ENCODE results near the gene SF3B4.

Gene SF3B4

GRCh38 chr1:149933208-149933607, 5.6 kb upstream of the SF3B4 start:
- no peak for DNase-seq (ENCODE audit: low spot score)

GRCh38 chr1:149932474-149932873, 4.9 kb upstream of the SF3B4 start:
- DNase-seq (ENCODE audit: low spot score): no peak

DNA sequence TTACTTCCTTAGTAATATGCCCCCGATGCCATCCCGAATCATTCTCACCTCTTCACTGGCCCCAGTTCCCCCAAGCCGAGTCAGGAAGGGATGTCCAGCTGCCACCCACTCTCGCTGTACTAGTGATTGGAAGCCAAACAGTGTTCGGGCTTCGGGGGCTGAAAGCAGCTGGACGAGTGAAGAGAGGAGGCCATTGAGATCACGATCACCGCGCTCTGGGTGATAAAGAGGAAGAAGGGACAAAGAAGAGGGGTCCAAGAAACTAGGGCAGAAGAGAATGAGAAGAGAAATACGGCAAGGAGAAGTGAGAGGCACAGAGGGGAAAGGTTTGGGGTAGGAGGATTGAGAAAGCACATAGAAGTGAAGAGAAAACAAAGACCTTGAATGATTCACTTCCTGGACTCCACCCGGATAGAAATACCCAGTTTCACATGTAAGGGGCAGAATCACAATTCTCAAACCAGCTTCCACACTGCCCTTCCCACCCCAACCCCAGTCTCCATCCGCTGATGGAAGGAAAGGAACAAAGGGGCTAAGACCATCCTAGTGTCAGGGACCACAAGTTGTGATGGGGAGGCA, 3.7 kb upstream of the SF3B4 start:
- DNase-seq (ENCODE audit: low spot score): no peak

DNA sequence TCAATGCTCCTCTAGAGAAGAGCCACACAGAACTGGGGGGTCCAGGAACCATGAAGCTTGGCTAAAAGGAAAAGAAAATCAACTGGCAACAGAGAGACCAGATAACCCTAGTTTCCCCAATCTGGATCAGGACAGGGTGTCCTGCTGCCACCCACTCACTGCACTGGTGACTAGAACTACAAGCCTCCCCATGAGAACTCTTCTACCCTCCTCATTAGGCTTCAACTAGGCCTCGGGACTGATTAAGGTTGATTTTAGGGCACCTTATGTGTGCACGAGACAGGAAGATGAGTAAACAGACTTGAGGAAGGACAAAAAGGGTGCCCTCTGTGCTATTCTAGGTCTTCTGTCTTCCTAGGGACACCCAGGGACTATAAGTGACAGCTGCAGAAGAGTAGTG, 2.3 kb upstream of the SF3B4 start:
- no peak for DNase-seq (ENCODE audit: low spot score)

GRCh38 chr1:149928401-149928724, 760 bp upstream of the SF3B4 start:
- DNase-seq (ENCODE audit: low spot score): no peak

DNA sequence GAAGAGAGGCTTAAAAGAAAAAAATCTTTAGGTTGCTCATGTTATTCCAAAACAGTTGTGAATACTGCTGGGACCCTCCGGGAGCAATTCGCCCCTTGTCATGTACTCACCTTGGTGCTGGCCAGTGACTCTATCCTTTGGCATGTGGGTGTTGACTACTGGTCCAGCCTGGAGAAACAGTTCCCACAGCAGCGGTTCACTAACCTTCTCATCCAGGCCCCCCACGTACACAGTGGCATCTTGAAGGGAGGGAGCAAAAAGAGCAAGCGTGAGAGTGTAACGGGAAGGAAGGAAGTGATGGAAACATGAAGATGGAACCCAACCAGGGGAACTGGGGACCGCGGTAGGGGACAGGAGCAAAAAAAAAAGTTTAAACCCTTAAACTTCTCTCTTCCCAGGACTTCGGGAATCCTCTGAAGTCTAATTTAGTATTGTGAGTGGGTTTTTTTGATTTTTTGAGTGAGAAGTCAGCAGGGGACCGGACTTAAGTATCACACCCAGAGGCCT, 494 bp downstream of the SF3B4 start:
- DNase-seq (ENCODE audit: low spot score): no peak

DNA sequence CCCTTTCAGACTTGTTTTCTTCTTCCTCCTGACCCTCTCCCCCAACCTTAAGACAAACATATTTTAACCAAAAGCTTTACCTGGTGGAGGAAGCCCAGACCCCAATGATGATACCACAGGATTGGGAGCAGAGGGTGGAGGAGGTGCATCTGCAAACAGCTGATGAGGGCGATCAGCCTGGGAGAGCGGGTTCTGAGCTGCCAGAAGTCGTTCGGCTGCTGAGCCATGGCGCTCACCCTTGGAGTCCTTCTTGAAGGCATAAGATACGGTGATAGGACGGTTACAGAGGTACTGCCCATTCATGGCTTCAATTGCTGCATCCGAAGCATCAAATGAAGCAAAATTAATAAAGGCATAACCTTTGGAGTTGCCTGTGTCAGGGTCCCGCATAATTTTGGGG, 1.3 kb downstream of the SF3B4 start:
- no peak for DNase-seq (ENCODE audit: low spot score)

- DNase-seq (ENCODE audit: low spot score): no peak
Measured at GRCh38 chr1:149925751-149926150, 1.9 kb downstream of the SF3B4 start.

GRCh38 chr1:149925345-149925744, 2.3 kb downstream of the SF3B4 start:
- no peak for DNase-seq (ENCODE audit: low spot score)

- no peak for DNase-seq (ENCODE audit: low spot score)
Measured at GRCh38 chr1:149923626-149924025, 4.0 kb downstream of the SF3B4 start.

- no peak for DNase-seq (ENCODE audit: low spot score)
Measured at GRCh38 chr1:149917571-149918144, 9.9 kb downstream of the SF3B4 start, which contains the start of gene SV2A. Gene SV2A, minus strand, starts transcription at chr1:149917844. Its CDS starts 4,004 bp downstream, at chr1:149913840.

GRCh38 chr1:149916898-149917252, 10.7 kb downstream of the SF3B4 start:
- no peak for DNase-seq (ENCODE audit: low spot score)

GRCh38 chr1:149916193-149916897, 11.3 kb downstream of the SF3B4 start:
- DNase-seq (ENCODE audit: low spot score): no peak

GRCh38 chr1:149915429-149916192, 12.0 kb downstream of the SF3B4 start:
- no peak for DNase-seq (ENCODE audit: low spot score)

GRCh38 chr1:149914545-149914944, 13.1 kb downstream of the SF3B4 start:
- no peak for DNase-seq (ENCODE audit: low spot score)

GRCh38 chr1:149906570-149907075, 21.0 kb downstream of the SF3B4 start:
- no peak for DNase-seq (ENCODE audit: low spot score)

GRCh38 chr1:149903836-149904491, 23.6 kb downstream of the SF3B4 start:
- no peak for DNase-seq (ENCODE audit: low spot score)

DNA sequence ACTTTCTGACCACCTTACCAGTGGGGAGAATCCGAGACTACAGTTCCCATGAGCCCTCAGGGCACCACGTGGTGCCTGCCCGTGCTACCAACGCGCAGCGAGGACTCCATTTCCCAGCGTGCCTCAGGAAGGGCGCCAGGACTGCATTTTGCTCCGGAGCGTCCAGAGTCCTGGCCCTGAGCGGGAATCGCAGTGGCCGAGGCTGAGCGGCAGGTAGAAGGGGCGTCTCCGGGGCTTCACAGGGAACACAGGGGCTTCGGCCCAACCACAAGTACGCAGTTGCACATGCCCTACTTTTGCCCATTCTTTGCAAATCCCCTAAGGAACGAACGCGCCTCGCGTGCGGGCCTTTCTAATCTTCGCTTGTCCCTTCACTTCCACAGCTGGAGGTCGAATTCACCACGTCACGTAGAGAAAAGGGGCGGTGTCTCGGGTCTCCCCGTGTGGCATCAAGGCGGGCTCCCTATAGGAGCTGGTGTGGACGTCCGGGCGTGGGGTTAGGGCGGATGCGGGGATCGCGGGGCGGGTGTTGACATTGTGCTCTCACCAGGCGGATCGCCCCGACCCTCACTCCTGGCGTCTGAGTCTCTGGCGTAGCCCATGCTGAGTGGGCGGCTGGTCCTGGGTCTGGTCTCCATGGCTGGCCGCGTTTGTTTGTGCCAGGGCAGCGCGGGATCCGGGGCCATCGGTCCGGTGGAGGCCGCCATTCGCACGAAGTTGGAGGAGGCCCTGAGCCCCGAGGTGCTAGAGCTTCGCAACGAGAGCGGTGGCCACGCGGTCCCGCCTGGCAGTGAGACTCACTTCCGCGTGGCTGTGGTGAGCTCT, 27.9 kb downstream of the SF3B4 start, which contains the start of gene BOLA1:
TSS of gene BOLA1 (plus strand) at position 109 of the 825 bp plus-strand sequence. CDS start at position 601, 492 bp downstream.
- DNase-seq (ENCODE audit: low spot score): peak; percentile 90

GRCh38 chr1:149896575-149896974, 31.0 kb downstream of the SF3B4 start:
- no peak for DNase-seq (ENCODE audit: low spot score)

- DNase-seq (ENCODE audit: low spot score): peak; percentile 39
Measured at GRCh38 chr1:149888999-149889289, 38.7 kb downstream of the SF3B4 start.
